HG03469 (cell line): ENCODE results near the gene ADARB2.

Experiments
- ATAC-seq: cut with Tn5 transposase; IDR thresholded peaks from one replicate; pipeline ENCODE4 v1.9.1; 2021; ENCODE audit warnings: mild to moderate bottlenecking, moderate library complexity, moderate number of reproducible peaks; ENCODE audit not compliant: unreplicated experiment

ADARB2 gene

DNA sequence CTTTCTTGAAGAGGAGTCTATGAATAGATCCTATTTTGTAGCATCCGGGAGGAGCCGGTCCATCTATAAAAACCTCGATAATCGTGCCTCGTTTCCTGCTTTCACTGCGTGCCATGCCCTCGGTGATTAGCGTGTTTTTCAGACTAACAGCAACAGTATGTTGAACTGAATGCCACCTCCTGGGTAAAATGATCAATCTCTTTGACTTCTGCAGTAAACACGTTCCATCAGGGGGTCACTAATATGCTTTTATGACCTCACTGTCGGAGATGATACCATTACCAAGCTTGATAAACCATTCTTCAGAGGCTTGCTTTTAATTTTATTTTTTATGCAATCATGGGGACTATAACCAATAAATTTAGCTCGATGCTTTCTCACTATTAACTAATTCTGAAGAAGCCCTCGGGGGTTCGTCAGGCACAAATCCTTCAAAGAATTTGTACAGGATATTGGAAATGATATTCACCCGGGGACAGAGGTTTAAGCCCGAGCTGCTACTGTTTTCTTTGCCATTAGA, 228.3 kb downstream of the ADARB2 start:
- no peak for ATAC-seq

GRCh38 chr10:1508096-1508495, 229.2 kb downstream of the ADARB2 start:
- no peak for ATAC-seq

- ATAC-seq = no peak
Measured at GRCh38 chr10:1507436-1507835, 229.9 kb downstream of the ADARB2 start.

- ATAC-seq = no peak
Measured at GRCh38 chr10:1504940-1505339, 232.4 kb downstream of the ADARB2 start.

- no peak for ATAC-seq
Measured at GRCh38 chr10:1504286-1504685, 233.0 kb downstream of the ADARB2 start.

GRCh38 chr10:1502451-1502850, 234.9 kb downstream of the ADARB2 start:
- no peak for ATAC-seq

- ATAC-seq = no peak
Measured at GRCh38 chr10:1499359-1499957, 237.9 kb downstream of the ADARB2 start.

GRCh38 chr10:1498746-1499358, 238.5 kb downstream of the ADARB2 start:
- ATAC-seq = no peak

DNA sequence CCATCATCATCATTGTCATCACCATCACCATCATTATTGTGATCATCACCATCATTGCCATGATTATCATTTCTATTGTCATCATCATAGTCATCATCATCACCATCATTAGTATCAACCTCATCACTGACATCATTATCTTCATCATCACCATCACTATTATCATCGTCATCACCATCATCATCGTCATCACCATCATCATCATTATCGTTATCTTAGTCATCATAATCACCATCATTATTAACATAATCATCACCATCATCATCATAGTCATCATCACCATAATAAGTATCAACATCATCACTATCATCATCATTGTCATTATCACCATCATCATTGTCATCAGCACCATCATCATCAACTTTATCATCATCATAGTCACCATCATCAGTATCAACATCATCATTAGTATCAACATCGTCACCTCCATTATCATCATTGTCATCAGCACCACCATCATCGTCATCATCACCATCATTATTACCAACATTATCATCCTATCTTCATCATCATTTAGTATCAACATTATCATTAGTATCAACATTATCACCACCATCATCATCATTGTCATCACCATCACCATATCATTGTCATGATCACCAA, 241.3 kb downstream of the ADARB2 start:
- ATAC-seq = no peak

GRCh38 chr10:1492641-1493040, 244.7 kb downstream of the ADARB2 start:
- no peak for ATAC-seq

DNA sequence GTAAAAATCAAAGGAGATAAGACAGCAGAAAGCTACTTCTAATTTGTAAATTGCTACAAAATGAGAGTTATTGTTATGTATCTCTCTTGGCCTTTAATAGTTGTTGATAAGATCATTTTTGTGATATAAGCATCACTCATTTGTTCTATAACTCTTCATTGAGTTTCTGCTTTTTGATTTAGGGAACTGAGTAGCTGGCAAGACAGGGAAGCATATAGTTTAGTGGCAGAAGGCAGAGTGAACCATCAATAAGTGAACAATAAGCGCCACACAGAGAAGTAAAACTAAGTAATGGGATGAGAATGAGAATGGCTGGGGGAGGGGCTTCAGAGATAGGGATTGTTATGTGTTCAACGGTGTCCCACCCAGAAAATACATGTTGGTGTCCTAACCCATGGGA, 245.4 kb downstream of the ADARB2 start:
- ATAC-seq = no peak

DNA sequence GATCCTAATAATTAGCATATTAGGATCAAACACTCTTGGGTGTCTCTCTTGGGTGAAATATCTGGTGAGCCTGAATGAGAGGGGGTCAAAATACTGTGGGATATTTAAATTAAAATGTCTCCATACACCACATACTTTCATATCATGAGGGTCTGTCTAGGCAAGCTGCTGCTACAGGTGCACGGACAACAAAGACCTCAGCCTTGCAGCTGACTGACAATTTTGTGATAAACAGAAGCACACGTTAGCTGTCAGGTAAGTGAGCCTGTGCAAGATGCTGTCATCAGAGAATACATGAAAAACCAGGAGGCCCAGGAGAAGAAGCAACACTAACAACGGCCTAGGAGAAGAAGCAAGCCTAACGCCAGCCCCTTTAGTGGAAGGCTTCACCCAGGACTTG, 247.5 kb downstream of the ADARB2 start:
- no peak for ATAC-seq

- ATAC-seq = peak; percentile 91
Measured at GRCh38 chr10:1488970-1489548, 248.3 kb downstream of the ADARB2 start.

- no peak for ATAC-seq
Measured at GRCh38 chr10:1486841-1487687, 250.3 kb downstream of the ADARB2 start.

GRCh38 chr10:1485357-1485756, 252.0 kb downstream of the ADARB2 start:
- ATAC-seq = no peak

GRCh38 chr10:1483826-1484225, 253.5 kb downstream of the ADARB2 start:
- no peak for ATAC-seq

GRCh38 chr10:1483246-1483645, 254.1 kb downstream of the ADARB2 start:
- no peak for ATAC-seq

GRCh38 chr10:1477578-1477977, 259.7 kb downstream of the ADARB2 start:
- no peak for ATAC-seq

DNA sequence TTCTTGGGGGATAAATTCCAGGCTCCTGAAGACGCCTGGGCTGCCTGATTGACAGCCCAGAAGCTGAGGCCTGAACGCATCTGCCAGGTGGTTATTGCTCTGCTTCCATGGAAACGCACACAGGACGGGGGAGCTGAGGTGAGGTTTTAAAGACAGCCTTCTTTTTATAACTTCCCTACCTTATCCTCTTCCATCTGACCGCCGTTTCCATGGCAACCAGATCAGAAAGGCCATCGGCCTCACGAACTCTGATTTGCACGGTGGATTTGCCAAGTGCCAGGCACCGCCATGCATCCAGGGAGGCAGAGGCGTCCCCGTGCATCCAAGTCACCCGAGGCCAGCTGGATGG, 260.9 kb downstream of the ADARB2 start:
- no peak for ATAC-seq

GRCh38 chr10:1475771-1476454, 261.4 kb downstream of the ADARB2 start:
- ATAC-seq = no peak
